HepG2 (cell line): ENCODE data around the gene COX7C. TPM values are rescaled to one million over a fixed set of nuclear protein-coding genes. Genes with fewer than 3 reads are reported as not detected.

Experiments
- ARHGAP35 ChIP-seq: sonication (generic); formaldehyde crosslinking; IDR thresholded peaks from 2 replicates; pipeline ENCODE4 v1.9.0; 2022; ENCODE audit warnings: mild to moderate bottlenecking, inconsistent platforms, moderate library complexity, missing genetic modification reagents, borderline replicate concordance
- CBX2 ChIP-seq, 2 experiments: fragments of 200-600 bp in 1 of 2; sonication (generic); formaldehyde crosslinking in 1 of 2; IDR thresholded peaks; 2 replicates each; pipeline versions ENCODE4 v1.7.0 to v1.8.1; 2018 to 2022; ENCODE audit warnings: low read depth in 2 of 2, low read length in 1 of 2, mild to moderate bottlenecking in 1 of 2, missing genetic modification reagents in 1 of 2
- CC2D1A ChIP-seq: sonication (generic); formaldehyde crosslinking; IDR thresholded peaks from 2 replicates; pipeline ENCODE4 v1.8.1; 2023; ENCODE audit warnings: mild to moderate bottlenecking, missing genetic modification reagents
- FOSL1 ChIP-seq: sonication (generic); formaldehyde crosslinking; IDR thresholded peaks from 2 replicates; pipeline ENCODE4 v1.9.0; 2021; ENCODE audit warnings: missing genetic modification reagents, borderline replicate concordance
- KDM2A ChIP-seq: sonication (generic); formaldehyde crosslinking; IDR thresholded peaks from 2 replicates; pipeline ENCODE4 v1.4.0; 2020; ENCODE audit warnings: low read depth, missing genetic modification reagents, borderline replicate concordance
- LCORL ChIP-seq, 2 experiments: fragments of 450-650 bp in 1 of 2; sonication (generic) in 1 of 2; formaldehyde crosslinking in 1 of 2; IDR thresholded peaks; 2 replicates each; pipeline versions ENCODE4 v1.5.0 to v1.6.1; 2017 to 2020; ENCODE audit warnings: antibody characterized with exemption in 1 of 2, missing genetic modification reagents in 1 of 2
- MATR3 ChIP-seq: sonication (generic); formaldehyde crosslinking; IDR thresholded peaks from 2 replicates; pipeline ENCODE4 v1.4.0; 2020; ENCODE audit warnings: missing genetic modification reagents
- NFYC ChIP-seq: IDR thresholded peaks from 2 replicates; pipeline ENCODE4 v1.6.1; 2016; ENCODE audit warnings: missing genetic modification reagents, missing compliant biosample characterization
- PCBP1 ChIP-seq: fragments of 200-400 bp; formaldehyde crosslinking; IDR thresholded peaks from 2 replicates; pipeline ENCODE4 v1.6.1; 2017; ENCODE audit warnings: mild to moderate bottlenecking, low read depth, low read length, borderline replicate concordance
- RORA ChIP-seq: sonication (generic); formaldehyde crosslinking; IDR thresholded peaks from 2 replicates; pipeline ENCODE4 v1.5.0; 2020; ENCODE audit warnings: mild to moderate bottlenecking, missing genetic modification reagents, moderate library complexity
- YY1 ChIP-seq: IDR thresholded peaks from 2 replicates; pipeline ENCODE4 v1.6.1; 2011; ENCODE audit warnings: low read length, low read depth, moderate library complexity, mild to moderate bottlenecking; ENCODE audit not compliant: insufficient read depth, insufficient replicate concordance
- ZBTB44 ChIP-seq: sonication (generic); formaldehyde crosslinking; IDR thresholded peaks from 2 replicates; pipeline ENCODE4 v1.4.0; 2020; ENCODE audit warnings: missing genetic modification reagents
- ZFP41 ChIP-seq: sonication (generic); formaldehyde crosslinking; IDR thresholded peaks from 2 replicates; pipeline ENCODE4 v1.4.0; 2020; ENCODE audit warnings: mild to moderate bottlenecking, missing genetic modification reagents, borderline replicate concordance
- ZFP62 ChIP-seq: sonication (generic); formaldehyde crosslinking; IDR thresholded peaks from 2 replicates; pipeline ENCODE4 v1.4.0; 2020; ENCODE audit warnings: missing genetic modification reagents
- ZHX2 ChIP-seq, 2 experiments: sonication (generic) in 1 of 2; formaldehyde crosslinking in 1 of 2; IDR thresholded peaks; 2 replicates each; pipeline versions ENCODE4 v1.6.1 to v1.9.0; 2014 to 2022; ENCODE audit warnings: antibody characterized with exemption in 1 of 2, borderline replicate concordance in 1 of 2, inconsistent platforms in 1 of 2, low read depth in 1 of 2, missing genetic modification reagents in 1 of 2
- ZNF225 ChIP-seq: sonication (generic); formaldehyde crosslinking; IDR thresholded peaks from 2 replicates; pipeline ENCODE4 v1.4.0; 2020; ENCODE audit warnings: mild to moderate bottlenecking, missing genetic modification reagents
- ZNF468 ChIP-seq: sonication (generic); formaldehyde crosslinking; IDR thresholded peaks from 2 replicates; pipeline ENCODE4 v1.8.0; 2022; ENCODE audit warnings: mild to moderate bottlenecking, moderate library complexity, missing genetic modification reagents
- ZNF556 ChIP-seq: sonication (generic); formaldehyde crosslinking; IDR thresholded peaks from 2 replicates; pipeline ENCODE4 v1.4.0; 2020; ENCODE audit warnings: mild to moderate bottlenecking, missing genetic modification reagents, borderline replicate concordance
- ZNF558 ChIP-seq: sonication (generic); formaldehyde crosslinking; IDR thresholded peaks from 2 replicates; pipeline ENCODE4 v1.9.0; 2022; ENCODE audit warnings: mild to moderate bottlenecking, missing genetic modification reagents, borderline replicate concordance
- ZNF775 ChIP-seq: sonication (generic); formaldehyde crosslinking; IDR thresholded peaks from 2 replicates; pipeline ENCODE4 v1.4.0; 2020; ENCODE audit warnings: missing genetic modification reagents, mild to moderate bottlenecking, moderate library complexity, borderline replicate concordance
- ZNF780A ChIP-seq: sonication (generic); formaldehyde crosslinking; IDR thresholded peaks from 2 replicates; pipeline ENCODE4 v1.8.0; 2022; ENCODE audit warnings: mild to moderate bottlenecking, missing genetic modification reagents, moderate library complexity
- polyA plus RNA-seq, 8 experiments: library from polyadenylated mRNA; depleted of rRNA in 3 of 8; stranded (reverse) in 7 of 8; unstranded in 1 of 8; fragments of >200 nt; fragmentation: Illumina TruSeq in 4 of 8; extraction: Trizol in 4 of 8; gene quantifications; 2 replicates each; pipeline versions ENCODE4 v1.2.1 to v1.2.3, GENCODE V29; 2011 to 2016; ENCODE audit warnings: low read depth in 4 of 8, missing spikeins in 1 of 8, mixed read lengths in 1 of 8; ENCODE audit not compliant: insufficient read depth in 1 of 8
- total RNA-seq, 5 experiments: library from RNA; depleted of rRNA; stranded (reverse); fragments of >200 nt; fragmentation: Illumina TruSeq; extraction: Trizol; gene quantifications; 2 replicates each; pipeline ENCODE4 v1.2.3, GENCODE V29; 2016; ENCODE audit warnings: low read depth in 1 of 5

Gene COX7C
- total and polyA plus RNA-seq, 2 of the 13 experiments (the other 11 are each of a cell fraction or from before 2014, with no cell fraction given), result 538 to 635 TPM

- TF ChIP-seq NFYC (peak; percentile 19; the same call in 1 of the 2 replicates), ZNF556 (peak; percentile 71; the same call in 1 of the 2 replicates), ZNF225 (CRISPR knock-in tag) (0 out of 2 replicates have a peak, but pooled peaks have one; percentile 27), ZNF558 (no peak), ZNF468 (no peak), CBX2 (IDR thresholded peaks at IDR 0.05; ENCODE audit: low read depth, low read length) (no peak), CBX2 (CRISPR knock-in tag; IDR thresholded peaks at IDR 0.05; ENCODE audit: low read depth) (no peak), ZFP62 (CRISPR knock-in tag) (no peak), FOSL1 (CRISPR knock-in tag) (no peak), MATR3 (CRISPR knock-in tag) (no peak), CC2D1A (CRISPR knock-in tag) (no peak), ZNF780A (CRISPR knock-in tag) (no peak), ARHGAP35 (CRISPR knock-in tag) (no peak), PCBP1 (0 out of 2 replicates have a peak, but pooled peaks have one; percentile 29), YY1 (peak; percentile 80), ZBTB44 (no peak), ZFP41 (CRISPR knock-in tag) (no peak), RORA (no peak), ZNF775 (CRISPR knock-in tag) (0 out of 2 replicates have a peak, but pooled peaks have one; percentile 13), ZHX2 (IDR thresholded peaks at IDR 0.05; ENCODE audit: low read depth) (peak; percentile 47), ZHX2 (CRISPR knock-in tag; IDR thresholded peaks at IDR 0.05; ENCODE audit: borderline replicate concordance) (no peak), KDM2A (CRISPR knock-in tag) (peak; percentile 92), LCORL (IDR thresholded peaks at IDR 0.05) (no peak), LCORL (CRISPR knock-in tag; IDR thresholded peaks at IDR 0.05) (no peak)
Observed at GRCh38 chr5:86617756-86618576, at the start of gene COX7C (continued).
